Activated effector memory CD4-positive, alpha-beta T cell treated with Interleukin-2 at 50 U/mL for 16 hours (primary cell): Measurements from ENCODE around the gene MRPS21.
"Not testable (repeated sequence)": the region's sequence is repeated elsewhere in the genome, so short reads cannot be mapped to it uniquely, and the experiment has no call there.

Experiments
- DNase-seq: peaks from one replicate; pipeline ENCODE4 v3.0.0-alpha.2; 2020

The MRPS21 gene

GRCh38 chr1:150281758-150282557, 11.7 kb upstream of the MRPS21 start, which contains the start of gene CIART:
Gene CIART, plus strand, starts transcription at chr1:150282554. Its CDS starts 714 bp downstream, at chr1:150283268.
- peak; percentile 62 for DNase-seq

GRCh38 chr1:150282558-150282958, 11.1 kb upstream of the MRPS21 start:
- no peak for DNase-seq

GRCh38 chr1:150283260-150283659, 10.4 kb upstream of the MRPS21 start:
- no peak for DNase-seq

GRCh38 chr1:150288382-150288781, 5.3 kb upstream of the MRPS21 start:
- DNase-seq: no peak

- DNase-seq: no peak
Measured at GRCh38 chr1:150288822-150289221, 4.8 kb upstream of the MRPS21 start.

- no peak for DNase-seq
Measured at GRCh38 chr1:150295476-150295875, 1.8 kb downstream of the MRPS21 start.

- no peak for DNase-seq
Measured at GRCh38 chr1:150299716-150300115, 6.1 kb downstream of the MRPS21 start.

- DNase-seq: no peak
Measured at GRCh38 chr1:150302338-150302737, 8.7 kb downstream of the MRPS21 start.

- DNase-seq: no peak
Measured at GRCh38 chr1:150302902-150303301, 9.2 kb downstream of the MRPS21 start.

- not testable (repeated sequence) for DNase-seq
Measured at GRCh38 chr1:150308585-150308984, 14.9 kb downstream of the MRPS21 start.

- no peak for DNase-seq
Measured at GRCh38 chr1:150309758-150310508, 16.3 kb downstream of the MRPS21 start.

- DNase-seq: no peak
Measured at GRCh38 chr1:150311762-150312161, 18.1 kb downstream of the MRPS21 start.

GRCh38 chr1:150314691-150315090, 21.0 kb downstream of the MRPS21 start:
- not testable (repeated sequence) for DNase-seq

- no peak for DNase-seq
Measured at GRCh38 chr1:150320667-150320978, 27.0 kb downstream of the MRPS21 start.

- no peak for DNase-seq
Measured at GRCh38 chr1:150321826-150322166, 28.1 kb downstream of the MRPS21 start.

GRCh38 chr1:150322310-150322709, 28.6 kb downstream of the MRPS21 start:
- DNase-seq: no peak

- no peak for DNase-seq
Measured at GRCh38 chr1:150332651-150333290, 39.1 kb downstream of the MRPS21 start.

GRCh38 chr1:150346316-150346715, 52.7 kb downstream of the MRPS21 start:
- no peak for DNase-seq

- DNase-seq: no peak
Measured at GRCh38 chr1:150352866-150353265, 59.2 kb downstream of the MRPS21 start.
